IPS DF 19.7 (cell line): ENCODE results near the gene RALGPS1.

Source experiments
- DNase-seq: peaks from one replicate; pipeline ENCODE4 v3.0.0-alpha.2; 2013; ENCODE audit warnings: low read depth, low spot score

Gene RALGPS1

DNA sequence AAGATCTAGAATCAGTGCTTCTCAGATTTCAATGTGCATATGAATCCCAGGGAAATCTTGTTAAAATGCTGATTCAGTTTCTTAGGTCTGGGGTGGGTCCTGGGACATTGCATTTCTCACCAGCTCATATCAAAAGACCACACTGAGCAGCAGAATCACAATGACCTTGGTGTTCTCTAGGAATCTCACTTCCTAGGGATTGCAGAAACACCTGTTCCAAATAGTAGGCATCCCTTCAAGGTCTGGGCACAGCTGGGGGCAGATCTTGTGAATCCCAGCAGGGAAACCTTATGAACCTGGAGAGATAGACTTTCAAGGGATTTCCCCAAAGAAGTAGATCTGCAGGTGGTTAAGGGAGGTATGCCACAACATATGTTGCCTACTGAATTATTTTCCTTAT is 341.1 kb downstream of the RALGPS1 start:
- no peak for DNase-seq

DNA sequence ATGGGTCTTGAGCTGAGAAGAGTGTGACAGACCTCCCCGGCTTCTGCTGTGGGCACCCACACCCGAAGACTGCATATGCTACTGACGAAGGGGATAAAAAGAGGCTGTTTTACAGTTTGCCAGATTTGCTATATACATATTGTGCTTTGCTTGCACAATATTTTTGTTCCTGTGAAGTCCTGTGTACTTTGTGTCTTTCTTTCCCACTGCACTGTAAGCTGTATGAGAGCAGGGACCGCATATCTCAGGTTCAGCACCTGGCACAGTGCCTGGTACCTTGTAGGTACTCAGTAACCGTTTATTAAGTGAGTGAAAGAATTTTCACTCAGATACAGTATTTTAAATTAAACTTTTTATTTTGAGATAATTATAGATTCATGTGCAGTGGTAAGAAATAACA is 341.7 kb downstream of the RALGPS1 start:
- no peak for DNase-seq

DNA sequence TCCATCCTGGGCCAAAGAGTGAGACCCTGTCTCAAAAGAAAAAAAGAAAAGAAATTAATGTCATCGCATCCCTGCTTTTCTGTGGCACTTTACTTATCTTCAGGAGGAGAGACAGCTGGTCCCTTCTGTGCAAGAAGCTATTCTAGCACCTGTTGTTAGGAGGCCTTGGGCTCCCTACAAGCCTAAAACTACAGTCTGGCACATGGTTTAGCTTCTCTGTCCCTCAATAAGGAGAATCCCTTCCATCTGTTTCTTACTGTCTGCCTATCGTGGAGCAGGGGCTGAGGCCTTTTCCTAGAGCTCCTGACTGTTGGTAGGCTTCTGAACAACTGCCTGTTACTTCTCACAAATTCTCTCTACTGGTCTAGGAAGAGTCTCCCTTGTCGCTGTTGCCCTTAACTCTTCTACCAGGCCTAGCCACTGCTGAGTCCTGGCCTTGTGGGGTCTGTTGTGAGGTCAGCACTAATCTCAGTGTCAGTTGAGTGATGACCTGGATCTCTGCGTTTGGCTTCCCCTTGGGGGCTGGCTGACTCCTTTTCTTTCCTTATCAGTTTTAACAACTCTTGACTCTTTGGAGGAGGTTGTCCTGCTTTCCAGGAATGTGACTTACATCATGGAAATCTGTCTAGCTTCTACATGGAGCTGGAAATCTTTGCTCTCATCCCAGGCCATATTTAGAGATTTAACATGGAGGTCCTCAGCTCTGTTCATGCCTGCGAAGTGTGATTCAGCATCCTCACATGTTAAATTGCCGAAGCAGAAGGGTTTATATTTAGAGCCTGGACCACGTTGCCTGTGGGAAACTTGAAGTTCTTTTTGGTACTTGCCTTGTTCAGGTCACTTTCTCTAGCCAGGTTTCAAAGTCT is 344.3 kb downstream of the RALGPS1 start:
- DNase-seq = no peak

DNA sequence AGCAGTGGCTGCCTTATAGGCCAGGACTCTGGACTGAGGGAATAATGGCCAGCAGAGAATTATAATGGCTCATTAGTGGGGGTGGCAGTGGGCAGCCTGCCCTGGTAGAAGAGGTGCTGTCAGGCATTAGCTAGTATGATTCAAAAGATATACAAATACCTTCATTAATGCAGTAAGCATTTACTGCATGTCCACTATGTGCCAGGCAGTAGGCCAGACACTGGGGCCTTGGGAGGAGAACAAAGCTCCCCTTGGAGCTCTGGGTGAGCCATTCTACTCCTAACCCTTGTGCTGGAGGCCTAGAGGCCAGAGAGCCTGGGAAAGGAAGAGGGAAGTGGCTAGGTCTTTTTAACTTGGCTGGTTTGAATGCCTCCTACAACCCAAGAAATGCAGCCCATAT is 348.0 kb downstream of the RALGPS1 start:
- DNase-seq = no peak

DNA sequence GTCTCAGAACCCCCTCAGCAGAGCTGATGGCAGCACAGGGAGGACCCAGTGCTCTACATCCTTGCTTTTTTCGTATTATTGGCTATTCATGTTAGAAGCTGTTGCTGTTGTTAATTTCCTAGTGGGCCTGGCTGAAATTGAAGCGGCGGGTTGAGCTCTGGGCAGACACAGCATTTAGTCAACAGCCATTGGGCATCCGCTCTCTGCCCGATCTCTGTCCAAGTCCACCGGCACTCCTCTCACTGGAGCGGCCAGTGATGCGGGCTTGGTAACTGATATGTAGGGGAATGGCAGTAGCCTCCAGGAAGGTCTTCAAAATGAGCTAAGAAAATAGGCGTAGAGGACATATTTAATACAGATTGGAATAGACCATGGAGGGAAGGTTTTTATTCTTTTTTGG is 348.7 kb downstream of the RALGPS1 start:
- DNase-seq = no peak

DNA sequence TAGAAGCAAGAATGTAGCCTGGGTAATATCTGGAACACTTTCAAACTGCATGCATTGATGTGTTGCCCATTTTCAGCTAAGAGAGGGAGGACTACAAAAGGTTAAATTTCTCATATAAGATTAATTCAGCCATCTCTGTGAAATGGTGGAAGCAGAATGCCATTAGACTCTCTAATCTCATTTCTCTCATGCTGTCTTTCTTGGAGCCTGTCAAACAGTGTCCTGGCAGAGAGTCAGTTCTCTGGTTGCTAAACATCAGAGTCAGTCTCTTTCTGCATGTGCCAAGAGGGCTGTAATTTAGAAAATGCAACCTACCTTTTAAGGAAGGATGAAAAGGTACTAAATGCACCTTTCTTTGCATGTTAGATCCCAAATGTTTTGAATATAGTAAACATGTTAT is 349.1 kb downstream of the RALGPS1 start:
- DNase-seq = no peak

DNA sequence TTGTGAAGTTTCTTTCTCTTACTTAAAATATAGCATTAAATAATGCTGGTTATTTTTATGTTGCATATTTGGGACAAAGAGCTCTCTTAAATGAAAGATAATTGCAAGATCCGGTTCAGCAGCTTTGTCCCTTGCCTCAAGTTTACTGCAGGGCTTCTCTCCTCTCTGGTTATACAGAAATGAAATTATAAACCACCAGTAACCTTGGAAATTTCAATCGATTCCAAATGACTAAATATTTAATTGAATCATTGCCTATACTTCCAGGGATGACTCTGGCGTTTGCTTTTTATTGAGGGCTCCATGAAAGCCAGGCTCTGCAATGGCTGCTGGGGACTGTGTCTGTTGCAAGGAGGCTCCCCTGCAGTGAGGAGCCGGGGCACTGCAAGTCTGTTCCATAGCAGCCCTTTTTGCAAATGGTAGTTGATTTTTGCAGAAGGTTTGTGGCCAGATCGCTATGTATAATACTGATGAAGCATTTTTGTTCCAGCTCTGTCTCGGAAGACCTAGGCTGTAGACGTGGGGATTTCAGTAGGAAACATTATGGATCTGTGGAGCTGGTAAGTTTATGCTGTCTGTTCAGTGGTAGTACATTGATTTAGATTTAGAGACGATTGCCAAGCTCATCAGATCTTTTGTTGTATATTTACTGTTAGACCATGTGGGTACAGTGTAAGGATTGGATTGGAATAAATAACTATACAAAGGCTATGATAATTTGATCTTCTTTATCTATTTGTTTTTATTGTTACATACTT is 350.1 kb downstream of the RALGPS1 start, which contains the start of gene GARNL3:
Gene GARNL3, plus strand, starts transcription at position 313 of the 758 bp plus-strand sequence. Its CDS starts 104 bp downstream, at position 417.
- no peak for DNase-seq

DNA sequence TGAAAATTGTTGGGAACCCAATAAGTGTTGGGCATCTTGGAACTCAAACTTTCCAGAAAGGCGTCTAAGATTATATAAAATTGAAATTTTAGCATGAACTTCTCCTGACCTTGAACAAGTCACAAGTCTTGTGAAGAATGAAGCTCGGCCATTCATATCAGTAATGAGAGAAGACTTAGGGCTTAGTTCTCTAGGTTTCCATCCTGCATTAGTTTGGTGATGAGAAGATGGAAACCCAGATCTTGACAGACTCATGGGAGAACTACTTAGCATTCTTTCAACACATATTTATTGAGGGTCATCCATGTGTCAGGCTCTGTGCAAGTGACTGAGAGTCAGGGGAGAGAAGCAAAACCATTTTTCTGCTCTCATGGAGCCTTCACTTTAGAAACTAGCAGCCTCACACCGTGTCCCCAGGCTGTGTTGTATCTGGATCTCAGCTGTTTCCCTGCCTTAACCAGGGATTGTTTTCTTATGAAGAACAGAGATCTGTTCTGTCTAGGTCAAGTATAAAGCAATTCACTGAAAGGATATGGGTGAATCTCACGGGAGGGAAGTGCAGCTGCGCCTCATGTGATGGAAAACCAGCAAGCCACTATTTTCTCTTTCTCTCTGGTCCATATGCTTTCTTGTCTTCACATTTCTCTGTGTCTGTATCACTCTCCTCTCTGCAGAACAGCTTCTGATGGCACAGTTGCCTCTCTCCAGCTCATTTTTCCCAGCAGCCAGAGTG is 353.4 kb downstream of the RALGPS1 start:
- DNase-seq = no peak

DNA sequence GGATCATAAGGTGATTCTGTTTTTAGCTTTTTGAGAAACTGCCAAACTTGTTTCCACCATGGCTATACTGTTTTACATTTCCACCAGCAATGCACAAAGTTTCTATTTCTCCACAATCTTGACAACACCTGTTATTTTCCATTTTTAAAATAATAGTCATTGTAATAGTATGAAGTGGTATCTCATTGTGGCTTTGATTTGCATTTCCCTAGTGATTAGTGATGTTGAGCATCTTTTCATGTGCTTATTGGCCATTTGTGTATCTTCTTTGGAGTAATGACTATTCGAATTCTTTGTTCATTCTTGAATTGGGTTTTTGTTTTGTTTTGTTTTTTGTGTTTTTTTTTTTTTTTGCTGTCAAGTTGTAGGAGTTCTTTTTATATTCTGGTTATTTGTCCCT is 354.9 kb downstream of the RALGPS1 start:
- DNase-seq = no peak
